NOMO-1 treated with dmso at 0.1 percent for 144 hours (cell line): ENCODE results near the gene DRC1.
"Not testable (repeated sequence)": the region's sequence is repeated elsewhere in the genome, so short reads cannot be mapped to it uniquely, and the experiment has no call there.

ENCODE experiments used
- DNase-seq: peaks from one replicate; lab custom pipeline; 2025; ENCODE audit not compliant: unreplicated experiment; lab: John Stamatoyannopoulos, UW

DRC1 gene

GRCh38 chr2:26462100-26462499 is 60.4 kb downstream of the DRC1 start:
- DNase-seq, result no peak

GRCh38 chr2:26462511-26463243 is 61.0 kb downstream of the DRC1 start:
- DNase-seq, result peak; percentile 7

- DNase-seq, result no peak
These were observed 61.8 kb downstream of the DRC1 start for GRCh38 chr2:26463244-26464192.

GRCh38 chr2:26464390-26465265 is 62.9 kb downstream of the DRC1 start:
- DNase-seq, result no peak

GRCh38 chr2:26465266-26465925 is 63.7 kb downstream of the DRC1 start:
- DNase-seq, result no peak

- no peak for DNase-seq
These were observed 64.3 kb downstream of the DRC1 start for GRCh38 chr2:26465981-26466471.

- no peak for DNase-seq
These were observed 65.1 kb downstream of the DRC1 start for GRCh38 chr2:26466662-26467310.

- DNase-seq, result not testable (repeated sequence)
These were observed 66.8 kb downstream of the DRC1 start for GRCh38 chr2:26468544-26468943.

- DNase-seq, result peak; percentile 54
These were observed 67.5 kb downstream of the DRC1 start for GRCh38 chr2:26469092-26469710.

GRCh38 chr2:26469955-26470354 is 68.2 kb downstream of the DRC1 start:
- no peak for DNase-seq

- DNase-seq, result no peak
These were observed 69.0 kb downstream of the DRC1 start for GRCh38 chr2:26470601-26471260.

- DNase-seq, result no peak
These were observed 69.6 kb downstream of the DRC1 start for GRCh38 chr2:26471289-26471688.

GRCh38 chr2:26471766-26472706 is 70.3 kb downstream of the DRC1 start:
- DNase-seq, result no peak

GRCh38 chr2:26472821-26473655 is 71.3 kb downstream of the DRC1 start:
- DNase-seq, result no peak

GRCh38 chr2:26473796-26474195 is 72.1 kb downstream of the DRC1 start:
- DNase-seq, result no peak

- DNase-seq, result no peak
These were observed 72.6 kb downstream of the DRC1 start for GRCh38 chr2:26474261-26474785.

- no peak for DNase-seq
These were observed 73.3 kb downstream of the DRC1 start for GRCh38 chr2:26475037-26475436.
